NCI-H345 treated with DMSO at 0.1 percent for 48 hours (cell line): ENCODE data around the gene RPL18.
"Not testable (repeated sequence)": the region's sequence is repeated elsewhere in the genome, so short reads cannot be mapped to it uniquely, and the experiment has no call there.

ENCODE experiments used
- DNase-seq: peaks from one replicate; lab custom pipeline; 2025; ENCODE audit not compliant: unreplicated experiment; lab: John Stamatoyannopoulos, UW

Gene RPL18

DNA sequence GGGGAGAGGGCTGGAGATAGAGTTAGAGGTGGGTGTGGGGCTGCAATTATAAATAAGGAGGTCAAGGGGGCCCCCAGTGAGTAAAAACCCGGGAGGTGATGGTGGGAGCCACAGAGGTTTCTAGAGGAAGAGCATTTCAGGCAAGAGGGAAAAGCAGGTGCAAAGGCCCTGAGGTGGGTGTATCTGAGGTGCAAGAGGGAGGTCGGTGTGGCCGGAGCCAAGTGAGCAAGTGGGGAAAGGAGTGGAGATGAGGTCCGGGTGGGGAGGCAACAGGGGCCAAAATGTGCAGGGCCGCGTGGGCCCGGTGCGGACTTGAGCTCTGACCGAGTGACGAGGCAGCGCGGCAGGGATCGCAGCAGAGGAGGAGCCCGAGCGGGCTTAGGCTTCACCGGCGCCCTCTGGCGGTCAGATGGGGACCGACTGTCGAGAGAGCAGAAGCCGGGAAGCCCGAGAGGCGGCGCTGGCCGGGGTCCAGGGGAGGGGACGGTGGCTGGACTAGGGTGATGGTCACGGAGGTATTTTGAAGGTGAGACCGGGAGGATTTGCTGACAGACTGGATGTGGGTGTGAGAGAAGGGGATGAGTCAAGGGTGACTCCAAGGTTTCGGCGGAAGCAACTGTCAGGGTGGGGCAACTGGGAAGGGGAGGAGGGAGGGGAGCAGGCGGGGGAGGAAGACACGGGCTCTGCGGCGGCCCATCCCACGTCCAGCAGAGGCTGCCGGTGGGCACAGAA is 30.1 kb downstream of the RPL18 start:
- DNase-seq = peak; percentile 26

DNA sequence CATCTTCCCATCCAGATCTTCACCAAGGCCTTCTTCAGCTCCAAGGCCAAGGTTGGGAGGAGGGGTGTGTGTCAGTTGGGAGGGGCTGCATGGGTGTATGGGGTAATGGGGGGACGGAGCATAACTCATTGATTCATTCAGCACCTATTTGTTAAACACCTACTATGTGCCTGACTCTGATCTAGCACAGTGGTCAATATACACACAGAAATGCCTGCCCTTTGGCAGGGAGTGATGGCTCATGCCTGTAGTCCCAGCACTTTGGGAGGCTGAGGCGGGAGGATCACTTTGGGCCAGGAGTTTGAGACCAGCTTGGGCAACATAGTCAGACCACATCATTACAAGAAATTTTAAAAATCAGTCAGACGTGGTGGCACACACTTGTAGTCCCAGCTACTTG is 31.6 kb downstream of the RPL18 start:
- DNase-seq = no peak

- DNase-seq = no peak
Measured at GRCh38 chr19:48582168-48582567, 36.8 kb downstream of the RPL18 start.

GRCh38 chr19:48578891-48579290 is 40.1 kb downstream of the RPL18 start:
- DNase-seq = no peak

GRCh38 chr19:48577908-48578307 is 41.1 kb downstream of the RPL18 start:
- not testable (repeated sequence) for DNase-seq

GRCh38 chr19:48575931-48576622 is 42.9 kb downstream of the RPL18 start:
- DNase-seq = no peak

GRCh38 chr19:48573163-48573505 is 45.8 kb downstream of the RPL18 start:
- DNase-seq = no peak

DNA sequence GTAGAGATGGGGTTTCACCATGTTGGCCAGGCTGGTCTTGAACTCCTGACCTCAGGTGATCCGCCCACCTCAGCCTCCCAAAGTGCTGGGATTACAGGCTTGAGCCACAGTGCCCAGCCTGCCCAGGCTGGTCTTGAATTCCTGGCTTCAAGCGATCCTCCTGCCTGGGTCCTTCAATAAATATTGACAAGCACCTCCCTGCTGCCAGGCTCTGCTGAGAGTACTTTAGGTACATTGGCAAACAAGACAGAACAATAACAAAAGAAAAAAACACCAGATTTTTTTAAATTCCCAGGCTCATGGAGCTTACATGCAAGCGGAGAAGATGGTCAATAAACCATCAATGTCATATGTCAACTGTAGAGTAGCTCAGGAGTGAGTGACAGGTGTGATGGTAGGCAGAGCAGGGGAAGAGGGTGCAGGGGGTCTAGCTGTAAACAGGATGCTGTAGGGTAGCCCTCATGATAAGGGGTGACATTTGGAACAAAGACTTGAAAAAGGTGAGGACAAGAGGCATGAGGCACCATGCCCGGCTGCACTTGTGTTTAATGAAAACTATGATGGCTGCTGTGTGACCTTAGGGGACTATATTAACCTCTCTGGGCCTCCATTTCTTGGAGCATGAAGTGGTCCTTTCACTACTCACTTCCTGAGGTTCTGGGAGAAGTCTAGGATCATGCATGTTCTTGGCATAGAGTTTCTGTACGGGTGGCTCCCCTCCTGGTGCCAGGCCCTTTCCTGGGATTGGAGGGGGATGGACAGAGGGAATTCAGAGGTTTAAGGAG is 47.4 kb downstream of the RPL18 start:
- DNase-seq = peak; percentile 22

DNA sequence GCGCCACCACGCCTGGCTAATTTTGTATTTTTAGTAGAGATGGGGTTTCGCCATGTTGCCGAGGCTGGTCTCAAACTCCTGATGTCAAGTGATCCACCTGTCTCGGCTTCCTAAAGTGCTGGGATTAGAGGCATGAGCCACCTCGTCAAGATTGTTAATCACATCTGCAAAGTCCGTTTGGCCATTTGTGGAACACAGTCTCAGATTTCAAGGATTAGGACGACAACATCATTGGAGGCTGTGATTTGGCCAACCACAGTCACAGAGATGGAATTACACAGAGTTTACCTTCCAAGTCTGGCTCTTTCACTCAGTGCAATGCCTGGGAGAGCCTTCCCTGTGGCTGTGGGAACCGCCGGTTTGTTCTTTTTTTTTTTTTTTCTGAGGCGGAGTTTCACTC is 49.2 kb downstream of the RPL18 start:
- DNase-seq = no peak

DNA sequence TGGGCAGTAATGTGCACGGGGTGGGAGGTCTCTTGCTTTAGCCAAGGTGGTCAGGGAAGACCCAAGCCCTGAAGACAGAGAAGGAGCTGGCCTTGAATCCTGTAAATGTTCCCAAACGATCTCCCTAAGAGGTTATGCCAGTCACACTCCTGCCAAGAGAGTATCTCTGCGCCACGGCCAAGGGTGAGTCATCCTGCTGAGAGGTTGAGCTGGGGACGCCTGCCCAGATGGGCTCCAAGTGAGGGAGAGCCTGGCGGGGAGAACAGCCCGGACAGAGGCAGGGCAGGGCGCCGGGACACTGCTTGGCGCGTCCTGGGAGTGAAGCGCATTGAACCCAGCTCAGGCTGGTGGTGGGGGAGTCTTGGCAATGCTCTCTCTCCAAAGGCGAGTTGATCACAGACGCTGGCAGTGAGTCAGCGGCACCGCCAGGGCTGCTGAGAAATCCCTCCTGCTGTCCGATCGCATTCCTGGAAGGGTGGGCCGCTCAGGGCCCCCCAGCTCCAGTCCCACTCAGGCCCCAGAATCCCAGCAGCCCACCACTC is 50.6 kb downstream of the RPL18 start:
- no peak for DNase-seq
